KMS-11 (cell line): Measurements from ENCODE around the gene HDGFL3.

Source experiments
- H2AFZ ChIP-seq: fragments of 200-600 bp; sonication (generic); 2 replicates; pipeline ENCODE4 v1.6.1; 2016; ENCODE audit warnings: antibody characterized with exemption, mixed run types, low read depth
- H3K27ac ChIP-seq: fragments of 200-600 bp; sonication (generic); 2 replicates; pipeline ENCODE4 v1.6.1; 2016; ENCODE audit warnings: mild to moderate bottlenecking, mixed run types
- H3K27me3 ChIP-seq: fragments of 200-600 bp; sonication (generic); 2 replicates; pipeline ENCODE4 v1.6.1; 2017; ENCODE audit warnings: mild to moderate bottlenecking, low read depth, mixed run types, moderate library complexity; ENCODE audit not compliant: insufficient read depth
- H3K36me3 ChIP-seq: fragments of 200-600 bp; sonication (generic); 2 replicates; pipeline ENCODE4 v1.6.1; 2017; ENCODE audit warnings: mild to moderate bottlenecking, mixed run types; ENCODE audit not compliant: insufficient read depth
- H3K4me1 ChIP-seq: fragments of 200-600 bp; sonication (generic); 2 replicates; pipeline ENCODE4 v1.6.1; 2016; ENCODE audit warnings: mild to moderate bottlenecking, low read depth, mixed run types; ENCODE audit not compliant: poor library complexity, severe bottlenecking
- H3K4me2 ChIP-seq: fragments of 200-600 bp; sonication (generic); 2 replicates; pipeline ENCODE4 v1.7.0; 2016; ENCODE audit warnings: mild to moderate bottlenecking, mixed run types
- H3K4me3 ChIP-seq: fragments of 200-600 bp; sonication (generic); IDR thresholded peaks from 2 replicates; pipeline ENCODE4 v1.6.1; 2017; ENCODE audit warnings: low read depth, low read length, mixed read lengths; ENCODE audit not compliant: insufficient read depth
- H3K79me2 ChIP-seq: fragments of 200-600 bp; sonication (generic); 2 replicates; pipeline ENCODE4 v1.6.1; 2016; ENCODE audit warnings: low read depth, mixed run types; ENCODE audit not compliant: insufficient read depth
- H3K9ac ChIP-seq: fragments of 200-600 bp; sonication (generic); 2 replicates; pipeline ENCODE4 v1.6.1; 2016; ENCODE audit warnings: mild to moderate bottlenecking, mixed run types
- H4K20me1 ChIP-seq: fragments of 200-600 bp; sonication (generic); 2 replicates; pipeline ENCODE4 v1.6.1; 2016; ENCODE audit warnings: mild to moderate bottlenecking, mixed run types; ENCODE audit not compliant: insufficient read depth
- TF ChIP-seq, protein P1 (sequence below): fragments of 200-600 bp; sonication (generic); conservative IDR thresholded peaks from 2 replicates; pipeline ENCODE4 v1.6.1; 2017; ENCODE audit warnings: low read depth, mild to moderate bottlenecking, antibody characterized with exemption, low read length, moderate library complexity, mixed read lengths

HDGFL3 gene

DNA sequence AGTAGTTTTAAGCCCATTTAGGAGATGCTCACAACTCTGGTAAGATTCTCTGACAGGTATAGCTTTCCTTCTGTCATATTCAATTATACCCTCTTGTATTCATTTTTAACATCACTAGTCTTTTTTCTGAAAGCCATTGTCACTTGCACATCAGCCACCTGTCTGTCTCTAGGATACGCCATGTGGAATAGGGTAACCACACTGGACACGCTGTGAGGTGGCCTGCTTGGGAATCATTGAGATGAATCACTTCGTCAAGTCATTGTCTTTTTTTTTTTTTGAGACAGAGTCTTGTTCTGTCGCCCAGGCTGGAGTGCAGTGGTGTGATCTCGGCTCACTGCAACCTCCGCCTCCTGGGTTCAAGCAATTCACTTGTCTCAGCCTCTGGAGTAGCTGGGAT lies 92.8 kb downstream of the HDGFL3 start:
- H3K4me2 ChIP-seq: no peak overlapping the region
- no peak overlapping the region for H3K27ac ChIP-seq
- no peaks in the 10 kb centered on the region for H3K27me3 ChIP-seq
- H3K36me3 ChIP-seq: no peaks in the 10 kb centered on the region
- H3K4me3 ChIP-seq: no peak overlapping the region
- no peaks in the 10 kb centered on the region for H4K20me1 ChIP-seq
- TF ChIP-seq, protein P1, sequence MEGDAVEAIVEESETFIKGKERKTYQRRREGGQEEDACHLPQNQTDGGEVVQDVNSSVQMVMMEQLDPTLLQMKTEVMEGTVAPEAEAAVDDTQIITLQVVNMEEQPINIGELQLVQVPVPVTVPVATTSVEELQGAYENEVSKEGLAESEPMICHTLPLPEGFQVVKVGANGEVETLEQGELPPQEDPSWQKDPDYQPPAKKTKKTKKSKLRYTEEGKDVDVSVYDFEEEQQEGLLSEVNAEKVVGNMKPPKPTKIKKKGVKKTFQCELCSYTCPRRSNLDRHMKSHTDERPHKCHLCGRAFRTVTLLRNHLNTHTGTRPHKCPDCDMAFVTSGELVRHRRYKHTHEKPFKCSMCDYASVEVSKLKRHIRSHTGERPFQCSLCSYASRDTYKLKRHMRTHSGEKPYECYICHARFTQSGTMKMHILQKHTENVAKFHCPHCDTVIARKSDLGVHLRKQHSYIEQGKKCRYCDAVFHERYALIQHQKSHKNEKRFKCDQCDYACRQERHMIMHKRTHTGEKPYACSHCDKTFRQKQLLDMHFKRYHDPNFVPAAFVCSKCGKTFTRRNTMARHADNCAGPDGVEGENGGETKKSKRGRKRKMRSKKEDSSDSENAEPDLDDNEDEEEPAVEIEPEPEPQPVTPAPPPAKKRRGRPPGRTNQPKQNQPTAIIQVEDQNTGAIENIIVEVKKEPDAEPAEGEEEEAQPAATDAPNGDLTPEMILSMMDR: no peak
- no peaks in the 10 kb centered on the region for H3K79me2 ChIP-seq
- no peak overlapping the region for H2AFZ ChIP-seq
- H3K4me1 ChIP-seq: no peaks in the 10 kb centered on the region
- H3K9ac ChIP-seq: no peak overlapping the region

DNA sequence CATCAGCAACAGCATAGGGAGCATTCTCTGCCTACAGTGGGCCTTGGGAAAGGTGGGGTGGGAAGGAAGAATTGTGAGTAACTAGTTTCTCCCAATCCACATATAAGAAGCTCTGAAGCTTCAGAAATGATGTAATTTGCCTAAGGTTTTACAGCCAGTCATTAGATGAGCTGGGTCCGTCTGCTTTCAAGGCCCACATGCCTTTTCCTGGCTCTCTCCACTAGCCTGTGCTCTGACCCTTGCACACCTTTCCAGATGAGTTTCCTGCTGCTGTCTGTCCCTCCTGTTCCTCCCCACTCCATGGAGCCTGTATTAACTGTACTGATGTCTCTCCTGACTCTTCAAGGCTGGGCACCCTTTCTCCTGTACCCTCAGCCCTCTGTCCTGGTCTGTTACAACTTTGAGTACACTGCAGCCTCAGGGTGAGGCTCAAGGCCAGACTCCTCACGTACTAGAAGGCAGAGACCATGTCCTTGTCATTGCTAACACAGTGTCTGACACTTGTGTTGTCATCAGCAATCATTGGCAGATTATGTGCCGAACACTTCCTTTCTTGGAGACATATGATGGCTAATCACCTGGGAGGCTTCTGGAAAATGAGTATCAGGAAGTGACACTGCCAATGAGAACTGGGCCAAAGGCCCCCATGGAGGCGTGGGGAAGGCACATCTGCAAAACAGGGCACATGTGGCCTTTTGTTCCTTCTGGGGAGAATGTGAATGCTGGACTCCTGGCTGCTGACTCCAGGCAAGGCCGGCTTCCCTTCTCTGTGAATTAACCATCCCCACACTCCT lies 93.5 kb downstream of the HDGFL3 start:
- Histone ChIP-seq H4K20me1 (no peaks in the 10 kb centered on the region), H3K27ac (no peak overlapping the region), H3K36me3 (no peaks in the 10 kb centered on the region), H3K27me3 (no peaks in the 10 kb centered on the region), H3K79me2 (no peaks in the 10 kb centered on the region), H3K9ac (no peak overlapping the region), H3K4me3 (no peak overlapping the region), H3K4me2 (no peak overlapping the region), H3K4me1 (no peaks in the 10 kb centered on the region), H2AFZ (no peak overlapping the region)
- TF ChIP-seq, protein P1: no peak

DNA sequence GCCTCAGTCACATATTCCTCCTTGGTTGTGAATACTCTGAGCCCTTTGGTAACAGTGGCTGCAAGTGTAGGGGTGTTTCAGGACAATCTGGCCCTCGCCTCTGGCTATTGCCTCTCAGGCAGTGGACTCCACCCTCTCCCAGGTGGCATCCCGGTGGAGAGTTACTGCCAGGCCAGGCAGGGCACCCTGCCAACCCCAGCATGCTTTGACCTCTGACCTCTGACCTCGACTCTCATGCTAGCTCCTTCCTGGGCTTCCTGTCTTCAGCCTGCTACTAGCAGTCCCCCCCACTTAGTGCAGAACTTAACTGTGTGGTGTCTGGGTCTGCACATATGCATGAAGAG lies 94.7 kb downstream of the HDGFL3 start:
- no peaks in the 10 kb centered on the region for H3K27me3 ChIP-seq
- TF ChIP-seq, protein P1: no peak
- H3K4me3 ChIP-seq: no peak overlapping the region
- H3K9ac ChIP-seq: no peak overlapping the region
- no peak overlapping the region for H2AFZ ChIP-seq
- no peaks in the 10 kb centered on the region for H4K20me1 ChIP-seq
- no peak overlapping the region for H3K27ac ChIP-seq
- no peaks in the 10 kb centered on the region for H3K79me2 ChIP-seq
- no peaks in the 10 kb centered on the region for H3K36me3 ChIP-seq
- H3K4me2 ChIP-seq: no peak overlapping the region
- no peaks in the 10 kb centered on the region for H3K4me1 ChIP-seq

DNA sequence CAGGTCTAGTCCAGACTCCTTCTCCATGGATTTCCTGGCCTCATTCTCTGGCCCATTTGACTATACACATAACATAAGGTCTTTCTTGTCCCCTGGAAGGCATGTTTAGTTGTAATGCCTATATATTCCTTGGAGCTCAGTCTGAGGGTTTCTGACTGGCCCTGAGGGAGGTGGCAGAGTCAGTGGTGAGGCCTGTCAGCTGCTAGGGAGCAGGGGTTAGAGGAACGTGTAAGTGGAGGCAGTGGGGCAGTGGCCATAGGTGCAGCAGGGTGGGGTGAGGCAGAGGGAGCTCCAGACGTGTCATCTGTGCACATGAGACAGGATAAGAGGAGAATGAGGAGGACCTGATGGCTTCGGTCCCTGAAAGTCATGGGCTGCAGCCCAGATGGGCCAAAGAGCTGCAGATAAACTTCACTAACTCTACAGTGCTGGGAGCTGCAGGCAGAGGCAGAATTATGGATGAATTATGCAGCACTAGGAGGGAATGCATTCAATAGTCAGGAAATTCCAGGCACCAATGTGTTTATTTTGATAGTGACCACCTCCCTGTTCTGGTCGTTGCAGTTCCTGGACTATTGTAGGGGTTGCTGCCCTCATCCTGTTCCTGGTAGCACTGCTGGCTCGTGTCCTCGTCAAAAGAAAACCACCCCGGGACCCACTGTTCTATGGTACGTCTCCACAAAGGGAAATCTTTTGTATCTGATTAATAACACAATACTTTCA lies 95.2 kb downstream of the HDGFL3 start:
- no peaks in the 10 kb centered on the region for H4K20me1 ChIP-seq
- H3K27ac ChIP-seq: no peak overlapping the region
- H3K4me3 ChIP-seq: no peak overlapping the region
- no peak overlapping the region for H3K4me2 ChIP-seq
- TF ChIP-seq, protein P1: no peak
- no peaks in the 10 kb centered on the region for H3K27me3 ChIP-seq
- H3K9ac ChIP-seq: no peak overlapping the region
- no peaks in the 10 kb centered on the region for H3K36me3 ChIP-seq
- H2AFZ ChIP-seq: no peak overlapping the region
- H3K79me2 ChIP-seq: no peaks in the 10 kb centered on the region
- H3K4me1 ChIP-seq: no peaks in the 10 kb centered on the region
